LNCaP clone FGC (cell line): ENCODE measurements around the gene SEPTIN10.

ENCODE experiments used
- DNase-seq: peaks from one replicate; pipeline ENCODE4 v3.0.0-alpha.2; 2011; ENCODE audit warnings: low read depth
- H3K4me3 ChIP-seq: 2 replicates; pipeline ENCODE4 v1.5.1; 2011; ENCODE audit warnings: mild to moderate bottlenecking, low read depth, low read length, control low read depth
- TF ChIP-seq, protein P1 (sequence below): IDR thresholded peaks from 2 replicates; pipeline ENCODE4 v1.5.1; 2012; ENCODE audit warnings: mild to moderate bottlenecking; ENCODE audit not compliant: control insufficient read depth, insufficient read depth; ENCODE audit errors: extremely low read depth

The SEPTIN10 gene

DNA sequence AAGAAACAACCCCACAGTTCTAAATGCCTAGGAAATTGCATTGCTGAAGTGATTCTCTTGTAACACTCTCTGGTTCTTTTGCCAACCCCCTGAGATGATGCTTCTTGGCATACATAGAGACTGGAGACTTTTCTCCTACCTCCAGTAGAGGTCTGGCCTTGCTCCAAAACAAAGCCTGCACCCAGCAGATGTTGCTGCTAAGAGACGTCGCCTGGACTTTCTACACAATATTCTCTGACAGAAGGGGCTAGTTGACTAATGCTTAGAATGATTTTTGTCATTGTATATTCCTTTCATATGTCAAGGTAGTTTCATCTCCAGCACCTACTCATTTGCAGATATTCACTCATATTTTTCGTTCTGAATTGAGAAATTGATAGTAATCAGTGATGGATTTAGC lies 25.0 kb upstream of the SEPTIN10 start:
- TF ChIP-seq, protein P1, sequence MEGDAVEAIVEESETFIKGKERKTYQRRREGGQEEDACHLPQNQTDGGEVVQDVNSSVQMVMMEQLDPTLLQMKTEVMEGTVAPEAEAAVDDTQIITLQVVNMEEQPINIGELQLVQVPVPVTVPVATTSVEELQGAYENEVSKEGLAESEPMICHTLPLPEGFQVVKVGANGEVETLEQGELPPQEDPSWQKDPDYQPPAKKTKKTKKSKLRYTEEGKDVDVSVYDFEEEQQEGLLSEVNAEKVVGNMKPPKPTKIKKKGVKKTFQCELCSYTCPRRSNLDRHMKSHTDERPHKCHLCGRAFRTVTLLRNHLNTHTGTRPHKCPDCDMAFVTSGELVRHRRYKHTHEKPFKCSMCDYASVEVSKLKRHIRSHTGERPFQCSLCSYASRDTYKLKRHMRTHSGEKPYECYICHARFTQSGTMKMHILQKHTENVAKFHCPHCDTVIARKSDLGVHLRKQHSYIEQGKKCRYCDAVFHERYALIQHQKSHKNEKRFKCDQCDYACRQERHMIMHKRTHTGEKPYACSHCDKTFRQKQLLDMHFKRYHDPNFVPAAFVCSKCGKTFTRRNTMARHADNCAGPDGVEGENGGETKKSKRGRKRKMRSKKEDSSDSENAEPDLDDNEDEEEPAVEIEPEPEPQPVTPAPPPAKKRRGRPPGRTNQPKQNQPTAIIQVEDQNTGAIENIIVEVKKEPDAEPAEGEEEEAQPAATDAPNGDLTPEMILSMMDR, result no peak
- DNase-seq, result no peak
- H3K4me3 ChIP-seq, result no peak overlapping the region

DNA sequence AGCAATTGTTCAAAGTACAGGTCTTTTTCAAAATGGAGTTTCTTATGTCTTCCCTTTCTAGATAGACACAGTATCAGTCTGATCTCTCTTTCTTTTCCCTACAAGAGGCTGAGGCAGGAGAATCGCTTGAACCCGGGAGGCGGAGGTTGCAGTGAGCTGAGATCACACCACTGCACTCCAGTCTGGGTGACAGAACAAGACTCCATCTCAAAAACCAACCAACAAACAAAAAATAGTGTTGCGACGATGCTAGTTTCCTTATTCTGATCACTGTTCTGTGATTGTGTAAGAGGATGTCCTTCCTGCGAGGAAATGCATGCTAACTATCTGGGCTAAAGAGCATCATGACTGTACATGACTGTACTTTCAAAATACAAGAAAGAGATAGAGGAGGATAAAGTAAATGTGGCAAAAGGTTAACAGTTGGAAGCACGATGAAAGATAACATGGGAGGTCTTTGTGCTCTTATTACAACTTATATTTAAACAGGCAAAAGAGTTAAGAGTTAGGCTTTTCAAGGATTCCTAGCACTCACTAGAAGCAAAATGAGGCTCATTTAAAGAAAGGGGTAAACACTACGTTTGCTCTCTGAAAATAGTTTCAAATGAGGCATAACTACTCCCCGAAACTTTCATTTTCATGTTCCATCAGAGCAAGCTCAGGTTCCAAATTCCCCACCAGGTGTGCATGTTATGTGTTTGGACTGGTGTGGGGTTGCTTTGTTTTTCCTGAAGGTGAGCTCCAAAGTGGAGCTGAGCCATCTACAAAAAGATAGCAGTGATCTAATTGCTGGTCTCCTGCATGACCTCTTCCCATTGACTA lies 24.2 kb upstream of the SEPTIN10 start:
- H3K4me3 ChIP-seq, result no peak overlapping the region
- DNase-seq, result no peak
- TF ChIP-seq, protein P1, result no peak

DNA sequence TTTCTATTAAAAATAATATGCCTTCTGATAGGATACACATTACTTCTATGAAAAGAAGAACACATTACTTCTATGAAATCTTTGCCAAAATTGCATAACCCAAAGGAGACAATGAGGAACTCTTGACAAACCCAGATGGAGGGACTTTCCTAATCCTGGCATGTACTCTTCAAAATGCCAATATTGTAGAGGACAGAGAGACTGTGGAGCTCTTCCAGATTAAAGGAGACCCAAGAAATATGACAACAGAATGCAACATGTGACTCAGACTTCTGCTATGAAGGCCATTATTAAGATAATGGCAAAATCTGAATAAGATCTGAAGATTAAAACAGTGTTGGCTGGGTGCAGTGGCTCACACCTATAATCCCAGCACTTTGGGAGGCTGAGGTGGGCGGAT lies 22.6 kb upstream of the SEPTIN10 start:
- TF ChIP-seq, protein P1, result no peak
- no peak overlapping the region for H3K4me3 ChIP-seq
- no peak for DNase-seq

DNA sequence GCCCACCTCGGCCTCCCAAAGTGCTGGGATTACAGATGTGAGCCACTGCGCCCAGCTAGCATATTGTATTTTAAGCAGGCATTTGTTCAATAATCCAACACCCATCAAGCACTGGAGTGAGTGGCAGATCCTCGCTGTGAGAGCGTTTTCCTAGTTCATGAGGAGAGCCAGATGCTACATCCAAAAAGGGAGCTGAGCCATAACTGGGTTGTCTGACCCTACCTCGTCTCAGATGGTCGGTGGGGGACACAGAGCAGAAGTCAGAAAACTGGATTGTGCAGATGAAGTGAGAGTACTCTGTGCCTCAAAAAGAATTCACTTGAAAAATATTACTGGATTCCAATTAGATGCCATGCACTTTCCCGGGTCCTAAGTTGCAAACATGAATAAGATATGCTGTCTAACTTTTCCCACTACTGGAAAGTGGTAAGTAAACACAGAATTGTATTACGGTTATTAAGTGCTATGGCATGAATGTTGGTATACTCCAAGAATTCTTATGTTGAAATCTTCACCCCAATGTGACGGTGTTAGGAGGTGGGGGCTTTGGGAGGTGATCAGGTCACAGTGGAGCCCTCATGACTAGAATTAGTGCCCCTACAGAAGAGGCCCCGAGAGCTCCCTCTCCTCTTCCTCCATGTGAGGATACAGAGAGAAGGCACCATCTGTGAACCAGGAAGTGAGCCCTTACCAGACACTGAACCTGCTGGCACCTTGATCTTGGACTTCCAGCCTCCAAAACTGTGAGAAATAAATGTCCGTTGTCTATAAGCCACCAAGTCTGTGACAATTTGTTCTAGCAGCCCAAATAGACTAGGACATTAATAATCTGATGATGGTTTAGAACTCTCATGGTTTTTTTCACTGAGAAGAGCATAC lies 21.9 kb upstream of the SEPTIN10 start:
- no peak overlapping the region for H3K4me3 ChIP-seq
- no peak for DNase-seq
- TF ChIP-seq, protein P1, result no peak

DNA sequence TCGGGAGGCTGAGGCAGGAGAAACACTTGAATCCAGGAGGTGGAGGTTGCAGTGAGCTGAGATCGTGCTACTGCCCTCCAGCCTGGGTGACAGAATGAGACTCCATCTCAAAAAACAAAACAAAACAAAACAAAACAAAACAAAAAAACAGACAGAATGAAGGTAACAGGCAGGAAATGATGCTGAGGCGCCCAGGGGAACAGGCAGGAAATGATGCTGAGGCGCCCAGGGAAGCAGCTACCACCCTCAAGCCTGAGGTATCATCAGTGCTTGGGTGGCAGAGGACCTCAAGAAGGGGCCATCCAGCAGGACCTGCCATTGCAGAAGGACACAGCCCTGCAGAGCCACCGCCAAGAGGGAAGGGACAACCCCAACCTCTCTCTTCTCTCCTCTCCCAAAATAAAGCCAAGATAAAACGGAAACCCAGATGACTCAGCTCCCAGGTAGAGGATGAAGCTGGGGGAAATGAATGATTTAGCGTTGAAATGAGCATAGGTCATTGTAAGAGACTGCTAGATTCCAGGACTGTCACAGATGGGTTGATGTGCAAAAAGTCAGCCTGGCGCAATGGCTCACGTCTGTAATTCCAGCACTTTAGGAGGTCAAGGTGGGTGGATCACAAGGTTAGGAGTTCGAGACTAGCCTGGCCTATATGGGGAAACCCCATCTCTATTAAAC lies 19.7 kb upstream of the SEPTIN10 start:
- DNase-seq, result no peak
- no peak overlapping the region for H3K4me3 ChIP-seq
- TF ChIP-seq, protein P1, result no peak

DNA sequence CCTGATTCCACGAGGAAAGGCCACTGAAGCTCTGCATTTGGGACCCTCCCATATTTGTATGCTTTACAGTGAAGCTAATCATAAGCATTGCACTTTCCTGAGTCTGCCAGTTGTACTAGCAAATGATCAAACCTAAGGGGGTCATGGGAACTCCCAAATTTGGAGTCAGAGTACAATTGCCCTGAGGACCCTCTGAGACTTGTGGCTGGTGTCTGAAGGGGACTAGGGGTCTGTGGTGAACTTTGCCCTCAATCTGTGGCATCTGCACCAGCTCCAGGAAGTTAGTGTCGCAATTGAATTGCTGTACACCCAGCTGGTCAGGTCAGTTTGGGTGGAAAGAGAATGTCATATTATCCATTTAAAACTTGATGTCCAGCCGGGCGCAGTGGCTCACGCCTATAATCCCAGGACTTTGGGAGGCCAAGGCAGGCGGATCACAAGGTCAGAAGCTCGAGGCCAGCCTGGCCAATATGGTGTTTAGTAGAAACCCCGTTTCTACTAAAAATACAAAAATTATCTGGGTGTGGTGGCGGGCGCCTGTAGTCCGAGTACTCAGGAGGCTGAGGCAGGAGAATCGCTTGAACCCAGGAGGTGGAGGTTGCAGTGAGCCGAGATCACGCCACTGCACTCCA lies 18.5 kb upstream of the SEPTIN10 start:
- no peak for DNase-seq
- TF ChIP-seq, protein P1, result no peak
- H3K4me3 ChIP-seq, result no peak overlapping the region
